Neural progenitor cell (in vitro differentiated cells): ENCODE results near the gene STK39.

ENCODE experiments used
- CTCF ChIP-seq: fragments of 200-600 bp; sonication (generic); IDR thresholded peaks from 2 replicates; pipeline ENCODE4 v1.5.1; 2017; ENCODE audit warnings: antibody characterized with exemption, mild to moderate bottlenecking
- EZH2 ChIP-seq: fragments of 200-600 bp; sonication (generic); IDR thresholded peaks from 2 replicates; pipeline ENCODE4 v1.6.1; 2017; ENCODE audit warnings: antibody characterized with exemption, mild to moderate bottlenecking, moderate library complexity
- EZH2phosphoT487 ChIP-seq: fragments of 200-600 bp; sonication (generic); IDR thresholded peaks from 2 replicates; pipeline ENCODE4 v1.6.1; 2017; ENCODE audit warnings: antibody characterized with exemption

GRCh38 chr2:168137510-168138180 lies 109.8 kb downstream of the STK39 start:
- no peak for TF ChIP-seq CTCF
- no peak for TF ChIP-seq EZH2
- no peak for TF ChIP-seq EZH2phosphoT487
